GM19452 (cell line): ENCODE data around the gene LSP1.

Experiments
- ATAC-seq: cut with Tn5 transposase; IDR thresholded peaks from one replicate; pipeline ENCODE4 v1.9.1; 2021; ENCODE audit not compliant: unreplicated experiment

Gene LSP1

GRCh38 chr11:1824221-1825038 is 28.5 kb upstream of the LSP1 start:
- ATAC-seq = no peak

- no peak for ATAC-seq
Observed at GRCh38 chr11:1825039-1825740, 27.7 kb upstream of the LSP1 start.

- no peak for ATAC-seq
Observed at GRCh38 chr11:1825785-1826451, 27.0 kb upstream of the LSP1 start.

- no peak for ATAC-seq
Observed at GRCh38 chr11:1826552-1827094, 26.3 kb upstream of the LSP1 start.

GRCh38 chr11:1827095-1827813 is 25.6 kb upstream of the LSP1 start:
- no peak for ATAC-seq

GRCh38 chr11:1827931-1828330 is 25.0 kb upstream of the LSP1 start:
- no peak for ATAC-seq

- no peak for ATAC-seq
Observed at GRCh38 chr11:1828542-1828941, 24.3 kb upstream of the LSP1 start.

GRCh38 chr11:1829039-1829820 is 23.7 kb upstream of the LSP1 start:
- no peak for ATAC-seq

GRCh38 chr11:1830004-1830321 is 22.9 kb upstream of the LSP1 start:
- ATAC-seq = no peak

- no peak for ATAC-seq
Observed at GRCh38 chr11:1830322-1831223, 22.3 kb upstream of the LSP1 start.

GRCh38 chr11:1831338-1832210 is 21.3 kb upstream of the LSP1 start:
- no peak for ATAC-seq

- no peak for ATAC-seq
Observed at GRCh38 chr11:1832211-1832919, 20.5 kb upstream of the LSP1 start.

GRCh38 chr11:1832920-1833295 is 20.0 kb upstream of the LSP1 start:
- ATAC-seq = no peak

GRCh38 chr11:1834062-1834610 is 18.7 kb upstream of the LSP1 start:
- ATAC-seq = no peak

GRCh38 chr11:1834779-1835670 is 17.9 kb upstream of the LSP1 start, which contains the start of gene SYT8:
Gene SYT8 (plus strand): TSS chr11:1834990. CDS start chr11:1835106, 116 bp downstream.
- no peak for ATAC-seq

- no peak for ATAC-seq
Observed at GRCh38 chr11:1835671-1836010, 17.2 kb upstream of the LSP1 start.
